VCaP (cell line): ENCODE results near the gene SLC35B4.

Source experiments
- H3K27ac ChIP-seq: fragments of 450-650 bp; 2 replicates; pipeline ENCODE4 v1.5.1; 2017
- CTCF ChIP-seq: fragments of 450-650 bp; conservative IDR thresholded peaks from 2 replicates; pipeline ENCODE4 v1.5.1; 2017; ENCODE audit warnings: mild to moderate bottlenecking, moderate library complexity

The SLC35B4 gene

DNA sequence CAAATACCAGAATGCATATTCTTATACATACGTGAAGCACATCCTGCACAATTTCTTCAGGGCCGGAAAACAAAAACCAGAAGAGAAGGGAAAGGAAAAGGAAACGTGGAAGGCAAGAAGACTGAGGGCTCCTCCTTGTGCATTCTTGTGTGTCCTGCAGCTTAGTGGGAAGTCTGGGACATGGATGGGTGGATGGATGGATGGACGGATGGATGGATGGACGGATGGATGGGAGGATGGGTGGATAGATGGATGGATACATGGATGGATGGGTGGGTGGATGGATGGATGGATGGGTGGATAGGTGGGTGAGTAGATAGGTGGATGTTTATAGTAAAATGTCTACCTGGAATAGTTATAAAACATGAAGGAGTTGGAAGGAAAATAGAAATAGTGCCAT is 30.8 kb upstream of the SLC35B4 start:
- H3K27ac ChIP-seq = no peak overlapping the region
- no peak for TF ChIP-seq CTCF

- H3K27ac ChIP-seq = no peak overlapping the region
- no peak for TF ChIP-seq CTCF
Observed at GRCh38 chr7:134343796-134344195, 27.1 kb upstream of the SLC35B4 start.

- no peak overlapping the region for H3K27ac ChIP-seq
- no peak for TF ChIP-seq CTCF
Observed at GRCh38 chr7:134343136-134343535, 26.4 kb upstream of the SLC35B4 start.

GRCh38 chr7:134339475-134339874 is 22.7 kb upstream of the SLC35B4 start:
- no peak overlapping the region for H3K27ac ChIP-seq
- no peak for TF ChIP-seq CTCF

DNA sequence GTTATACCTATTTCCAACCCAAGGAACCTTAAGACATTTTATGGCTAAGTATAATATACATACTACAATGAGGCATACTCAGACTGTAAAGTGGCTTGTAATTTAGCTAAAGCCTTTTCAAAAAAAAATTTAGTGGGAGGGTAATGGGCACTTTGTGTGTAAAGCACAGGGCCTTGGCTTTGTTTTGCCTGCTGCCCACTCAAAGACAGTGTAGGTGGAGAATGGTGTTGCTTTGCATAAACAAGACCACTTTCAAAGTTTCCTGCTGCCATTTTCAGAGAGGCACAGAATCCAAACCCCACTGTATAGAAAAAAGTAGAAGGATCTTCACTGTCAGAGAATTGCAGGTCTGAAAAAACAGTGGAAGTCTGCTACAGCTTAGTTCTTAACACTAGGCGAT is 21.2 kb upstream of the SLC35B4 start:
- TF ChIP-seq CTCF = no peak
- H3K27ac ChIP-seq = no peak overlapping the region

DNA sequence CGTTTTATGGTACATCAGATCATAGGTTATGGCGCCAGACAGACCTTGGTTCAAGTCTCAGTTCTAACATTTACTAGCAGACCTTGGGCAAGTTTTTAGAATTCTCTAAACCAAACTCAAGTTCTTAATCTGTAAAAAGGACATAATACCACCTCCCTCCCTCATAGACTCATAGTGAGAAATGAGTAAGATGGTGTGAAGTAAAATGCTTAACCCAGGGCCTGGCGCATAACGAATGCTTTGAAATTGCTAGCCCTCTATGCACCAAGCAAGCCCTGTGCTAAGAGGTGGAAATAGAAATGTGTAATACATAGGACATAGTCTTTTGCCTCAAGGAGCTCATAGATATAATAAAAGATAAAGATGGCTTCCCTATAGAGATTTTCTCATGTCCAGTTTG is 17.7 kb upstream of the SLC35B4 start:
- H3K27ac ChIP-seq = no peak overlapping the region
- no peak for TF ChIP-seq CTCF

GRCh38 chr7:134333943-134334342 is 17.2 kb upstream of the SLC35B4 start:
- no peak overlapping the region for H3K27ac ChIP-seq
- TF ChIP-seq CTCF = no peak

- TF ChIP-seq CTCF = no peak
- no peak overlapping the region for H3K27ac ChIP-seq
Observed at GRCh38 chr7:134332892-134333291, 16.2 kb upstream of the SLC35B4 start.
